H54 (cell line): ENCODE results near the gene PRAF2.

Source experiments
- DNase-seq: peaks from one replicate; pipeline ENCODE4 v3.0.0; 2011; ENCODE audit warnings: low spot score, mixed read lengths; ENCODE audit not compliant: insufficient read length
- FAIRE-seq: peaks from 3 replicates; lab custom pipeline; 2011; peaks lifted over from hg19 to GRCh38; lab: Jason Lieb, UNC
- POLR2A ChIP-seq: IDR thresholded peaks from 2 replicates; pipeline ENCODE4 v1.6.1; 2011; ENCODE audit warnings: low read depth, mild to moderate bottlenecking, low read length

The PRAF2 gene

GRCh38 chrX:49100704-49101628 is 27.2 kb upstream of the PRAF2 start:
- peak; percentile 68 for TF ChIP-seq POLR2A
- no peak for FAIRE-seq

GRCh38 chrX:49096419-49096818 is 22.6 kb upstream of the PRAF2 start:
- no peak for DNase-seq
- no peak for FAIRE-seq
- no peak for TF ChIP-seq POLR2A

More at GRCh38 chrX:49100704-49101628, 27.2 kb upstream of the PRAF2 start:
- DNase-seq, result peak; percentile 57

GRCh38 chrX:49089553-49089952 is 15.8 kb upstream of the PRAF2 start:
- no peak for TF ChIP-seq POLR2A
- no peak for FAIRE-seq
- no peak for DNase-seq

- no peak for TF ChIP-seq POLR2A
- FAIRE-seq (no peak), DNase-seq (no peak)
Measured at GRCh38 chrX:49082271-49082871, 8.6 kb upstream of the PRAF2 start.

GRCh38 chrX:49079489-49080428 is 6.0 kb upstream of the PRAF2 start, which contains the start of gene WDR45:
Gene WDR45, minus strand, starts transcription at chrX:49079887. Its CDS starts 1,792 bp downstream, at chrX:49078095.
- peak; percentile 35 for DNase-seq
- TF ChIP-seq POLR2A, result peak; percentile 71
- FAIRE-seq, result no peak

- FAIRE-seq (no peak), DNase-seq (no peak)
- TF ChIP-seq POLR2A, result no peak
Measured at GRCh38 chrX:49077941-49078340, 4.1 kb upstream of the PRAF2 start.

- DNase-seq (no peak), FAIRE-seq (no peak)
- no peak for TF ChIP-seq POLR2A
Measured at GRCh38 chrX:49075347-49075746, 1.5 kb upstream of the PRAF2 start.

GRCh38 chrX:49072712-49073095 is 1.1 kb downstream of the PRAF2 start:
- no peak for TF ChIP-seq POLR2A
- FAIRE-seq, result no peak
- no peak for DNase-seq

GRCh38 chrX:49071877-49072711 is 1.7 kb downstream of the PRAF2 start:
- FAIRE-seq, result no peak
- no peak for TF ChIP-seq POLR2A
- DNase-seq, result no peak

GRCh38 chrX:49070988-49071387 is 2.8 kb downstream of the PRAF2 start:
- no peak for FAIRE-seq
- no peak for TF ChIP-seq POLR2A
- no peak for DNase-seq

GRCh38 chrX:49069038-49069437 is 4.8 kb downstream of the PRAF2 start:
- FAIRE-seq (no peak), DNase-seq (no peak)
- TF ChIP-seq POLR2A, result no peak

GRCh38 chrX:49067285-49068120 is 6.3 kb downstream of the PRAF2 start:
- DNase-seq (no peak), FAIRE-seq (no peak)
- no peak for TF ChIP-seq POLR2A
